Measurements from ENCODE around the gene ZNF625.

The ZNF625 gene

DNA sequence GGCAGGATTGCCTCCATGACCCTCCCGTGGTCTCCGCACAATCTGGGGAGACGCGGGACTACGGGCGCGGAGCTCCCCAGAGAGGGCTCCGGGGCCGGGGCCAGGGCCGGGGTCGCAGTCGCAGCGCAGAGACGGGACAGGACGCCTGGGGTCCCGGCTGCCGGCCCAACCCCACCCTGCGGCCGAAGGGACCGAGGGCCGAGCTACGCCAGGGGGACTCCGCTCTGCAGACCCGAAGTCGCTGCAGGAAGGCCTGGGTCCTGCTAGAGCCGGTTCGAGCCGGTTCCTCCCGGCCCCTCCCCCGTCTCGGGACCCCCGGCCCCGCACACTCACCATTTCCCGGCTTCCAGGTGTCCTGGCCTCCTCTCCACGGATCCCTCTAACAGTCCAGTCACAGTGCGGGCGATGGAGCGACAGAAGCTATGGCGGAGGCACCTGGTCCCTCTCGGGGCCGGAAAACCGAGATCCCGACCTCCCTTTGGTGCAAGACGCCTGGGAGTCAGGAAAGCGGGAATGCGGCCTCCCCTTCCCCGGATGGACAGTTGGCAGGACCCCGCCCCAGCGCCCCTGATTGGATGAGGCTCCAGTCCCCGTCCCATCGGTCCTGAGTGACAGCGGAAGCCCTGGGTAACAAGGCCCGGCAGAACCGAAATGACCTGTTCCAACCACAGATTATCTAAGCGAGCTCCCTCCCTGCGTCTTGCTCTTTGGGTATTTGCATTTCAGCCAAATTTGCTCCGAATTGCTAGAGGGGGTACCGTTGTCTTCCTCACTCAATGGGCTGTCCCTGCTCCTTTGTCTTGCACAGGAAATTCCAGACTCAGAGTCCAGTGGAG is at the start of gene ZNF625:
TSS of gene ZNF625 (minus strand) at position 512 of the 836 bp plus-strand sequence. CDS start at position 336, 176 bp downstream.
- in situ Hi-C loops (cut with MboI; ENCODE audit: low sequenced_read_pairs) = no loop called here

DNA sequence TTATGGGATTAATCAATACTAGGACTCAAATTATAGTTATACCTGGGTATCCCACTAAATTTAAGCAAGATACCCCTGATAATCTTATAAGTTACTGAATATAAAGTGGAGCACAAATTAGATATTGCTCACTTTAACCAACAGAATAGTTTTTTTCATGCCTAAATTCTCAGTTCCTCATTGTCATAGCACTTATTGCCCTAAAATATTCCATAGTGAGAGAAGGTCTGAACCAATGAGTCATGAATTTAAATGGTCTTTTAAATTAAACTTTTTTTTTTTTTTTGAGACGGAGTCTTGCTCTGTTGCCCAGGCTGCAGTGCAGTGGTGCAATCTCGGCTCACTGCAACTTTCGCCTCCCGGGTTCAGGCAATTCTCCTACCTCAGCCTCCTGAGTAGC is 48.8 kb upstream of the ZNF625 start:
- in situ Hi-C loops (cut with MboI; ENCODE audit: low sequenced_read_pairs) = no loop called here

DNA sequence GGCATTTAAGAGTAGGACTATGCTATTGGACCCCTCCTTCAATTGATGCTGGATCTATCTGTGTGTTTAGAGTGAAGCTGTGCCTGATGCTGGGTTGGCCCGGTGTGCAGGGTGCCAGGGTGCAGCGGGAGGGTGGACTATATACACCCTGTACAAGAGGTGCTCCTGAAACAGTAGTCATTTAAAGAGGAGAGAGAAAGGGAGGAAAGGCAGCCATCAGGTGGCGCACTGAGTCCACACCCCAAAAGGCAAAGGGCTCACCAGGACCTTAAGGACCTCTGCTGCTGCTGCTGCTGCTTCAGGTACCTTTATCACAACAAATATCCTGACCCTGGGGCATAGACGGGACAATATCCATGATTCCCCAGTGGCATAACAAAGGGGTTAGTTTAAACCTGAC is 45.7 kb upstream of the ZNF625 start:
- in situ Hi-C loops (cut with MboI; ENCODE audit: low sequenced_read_pairs) = no loop called here

DNA sequence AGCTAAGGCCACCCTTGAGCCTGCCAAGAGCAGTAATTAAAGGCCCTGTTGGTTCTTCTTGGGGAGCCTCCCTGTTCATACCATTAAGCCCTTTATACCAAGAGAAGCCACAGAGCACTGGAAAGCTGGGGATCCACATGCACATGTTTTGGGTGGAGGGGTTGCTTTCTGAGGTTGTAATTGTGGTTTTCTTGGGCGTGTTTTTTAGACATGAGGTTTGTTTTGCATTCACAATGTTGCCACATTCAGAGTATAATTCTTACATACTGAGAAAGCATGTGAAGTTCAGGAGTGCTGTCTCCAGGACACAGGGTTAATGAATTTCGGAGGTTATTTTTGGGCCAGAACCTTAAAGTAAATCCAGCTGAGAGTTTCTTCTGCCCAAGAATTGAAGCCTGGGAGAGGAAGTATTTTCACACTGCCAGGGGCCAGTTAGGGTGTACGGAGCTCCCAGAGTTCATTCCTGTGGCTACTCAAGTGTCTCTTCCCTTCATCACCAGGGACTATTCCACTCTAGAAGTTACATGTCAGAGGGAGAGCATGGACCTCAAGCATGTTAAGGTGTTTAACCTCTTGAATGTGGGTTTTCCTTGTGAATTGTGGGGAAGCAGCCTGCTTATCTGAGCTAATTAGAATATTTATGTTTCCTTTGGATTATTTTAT is 43.4 kb upstream of the ZNF625 start:
- in situ Hi-C loops (cut with MboI; ENCODE audit: low sequenced_read_pairs) = no loop called here

DNA sequence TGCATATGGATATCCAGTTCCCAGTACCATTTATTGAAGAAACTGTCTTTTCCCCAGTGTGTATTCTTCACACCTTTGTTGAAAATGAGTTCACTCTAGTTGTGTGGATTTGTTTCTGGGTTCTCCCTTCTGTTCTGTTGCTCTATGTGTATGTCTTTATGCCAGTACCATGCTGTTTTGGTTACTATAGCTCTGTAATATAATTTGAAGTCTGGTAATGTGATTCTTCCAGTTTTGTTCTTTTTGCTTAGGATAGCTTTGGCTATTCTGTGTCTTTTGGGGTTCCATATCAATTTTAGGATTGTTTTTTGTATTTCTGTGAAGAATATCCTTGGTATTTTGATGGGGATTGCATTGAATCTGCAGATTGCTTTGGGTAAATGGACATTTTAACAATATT is 41.6 kb upstream of the ZNF625 start:
- in situ Hi-C loops (cut with MboI; ENCODE audit: low sequenced_read_pairs) = no loop called here

DNA sequence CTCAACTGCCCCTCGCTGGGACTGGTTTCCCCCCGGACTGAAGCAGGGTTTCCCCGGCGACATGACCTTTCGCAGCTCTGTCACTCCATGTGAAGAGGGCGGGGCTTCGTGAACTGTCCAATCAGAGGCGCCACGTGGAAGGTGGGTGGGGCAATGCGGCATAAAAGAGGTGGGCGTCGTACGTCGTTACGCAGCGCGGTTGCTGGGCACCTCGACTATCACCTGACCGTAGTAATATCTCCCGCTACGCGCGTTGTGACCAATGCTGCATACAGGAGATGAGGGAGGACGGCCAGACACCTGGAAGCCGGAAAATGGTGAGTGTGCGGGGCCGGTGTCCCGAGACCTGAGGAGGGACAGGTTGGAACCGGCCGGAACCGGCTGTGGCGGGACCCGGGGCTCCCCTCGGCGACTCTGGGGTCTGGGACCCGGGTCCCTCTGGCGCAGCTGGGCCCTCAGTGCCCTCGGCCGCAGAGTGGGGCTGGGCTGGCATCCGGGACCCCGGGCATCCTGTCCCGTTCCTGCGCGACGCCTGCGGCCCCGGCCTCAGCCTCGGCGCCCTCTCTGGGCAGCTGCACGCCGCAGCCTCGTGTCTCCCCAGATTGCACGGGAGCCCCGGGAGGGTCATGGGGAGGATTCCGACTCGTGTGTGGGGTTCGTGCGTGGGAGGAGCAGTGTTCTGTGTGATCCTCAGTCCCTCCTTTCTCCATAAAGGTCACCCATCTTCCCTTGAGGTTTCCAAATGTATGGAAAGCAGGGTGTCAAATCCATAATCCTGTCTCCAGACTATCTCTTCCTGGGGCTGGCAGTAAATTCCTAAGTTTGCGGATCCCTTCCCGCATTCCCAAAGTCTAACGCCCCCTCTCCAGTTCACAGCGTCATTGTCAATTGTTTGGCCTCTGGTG is 38.5 kb upstream of the ZNF625 start:
- in situ Hi-C loops (cut with MboI; ENCODE audit: low sequenced_read_pairs) = no loop called here

DNA sequence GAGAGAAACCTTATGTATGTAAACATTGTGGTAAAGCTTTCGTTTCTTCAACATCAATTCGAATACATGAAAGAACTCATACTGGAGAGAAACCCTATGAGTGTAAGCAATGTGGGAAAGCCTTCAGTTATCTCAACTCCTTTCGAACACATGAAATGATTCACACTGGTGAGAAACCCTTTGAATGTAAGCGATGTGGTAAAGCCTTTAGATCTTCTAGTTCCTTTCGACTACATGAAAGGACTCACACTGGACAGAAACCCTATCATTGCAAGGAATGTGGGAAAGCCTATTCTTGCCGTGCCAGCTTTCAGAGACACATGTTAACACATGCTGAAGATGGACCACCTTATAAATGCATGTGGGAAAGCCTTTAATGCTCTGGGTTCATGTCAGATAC is 31.1 kb upstream of the ZNF625 start:
- in situ Hi-C loops (cut with MboI; ENCODE audit: low sequenced_read_pairs) = no loop called here

DNA sequence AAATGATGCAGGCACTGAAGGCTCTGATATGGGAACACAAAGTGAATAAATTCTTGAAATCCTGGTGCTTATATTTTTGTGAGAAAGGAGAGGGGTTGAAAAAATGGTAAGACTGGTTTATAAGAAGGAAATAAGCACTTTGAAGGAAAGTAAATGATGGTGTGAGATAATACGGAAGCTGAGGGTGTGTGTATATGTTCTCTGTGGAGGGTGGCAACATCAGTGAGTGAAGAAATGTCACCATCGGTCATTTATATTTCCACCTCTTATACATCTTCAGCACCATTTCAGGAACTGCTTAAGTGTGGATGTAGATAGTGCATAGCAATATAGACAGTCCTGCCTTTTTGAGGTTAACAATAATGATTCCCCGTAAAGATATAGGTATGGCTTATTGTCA is 23.8 kb upstream of the ZNF625 start:
- in situ Hi-C loops (cut with MboI; ENCODE audit: low sequenced_read_pairs) = no loop called here

DNA sequence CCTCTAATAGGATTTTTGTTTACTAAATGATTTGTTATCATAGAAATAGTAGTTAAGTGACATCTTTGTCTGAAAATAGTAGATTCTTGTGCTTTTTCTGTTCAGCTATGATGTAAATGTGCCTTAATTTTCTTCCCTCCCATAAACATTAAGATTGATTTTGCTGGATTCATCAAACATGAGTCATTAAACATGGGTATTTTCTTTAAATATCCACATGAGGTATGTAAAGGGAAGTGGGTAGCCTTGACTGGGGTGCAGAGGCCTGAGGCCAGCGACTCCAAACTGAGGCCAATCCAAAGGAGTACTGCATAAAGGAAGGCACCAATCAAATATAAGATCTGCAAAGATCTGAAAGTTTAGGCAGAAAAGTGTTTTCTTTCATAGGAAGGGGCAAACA is 10.1 kb upstream of the ZNF625 start:
- in situ Hi-C loops (cut with MboI; ENCODE audit: low sequenced_read_pairs) = no loop called here

DNA sequence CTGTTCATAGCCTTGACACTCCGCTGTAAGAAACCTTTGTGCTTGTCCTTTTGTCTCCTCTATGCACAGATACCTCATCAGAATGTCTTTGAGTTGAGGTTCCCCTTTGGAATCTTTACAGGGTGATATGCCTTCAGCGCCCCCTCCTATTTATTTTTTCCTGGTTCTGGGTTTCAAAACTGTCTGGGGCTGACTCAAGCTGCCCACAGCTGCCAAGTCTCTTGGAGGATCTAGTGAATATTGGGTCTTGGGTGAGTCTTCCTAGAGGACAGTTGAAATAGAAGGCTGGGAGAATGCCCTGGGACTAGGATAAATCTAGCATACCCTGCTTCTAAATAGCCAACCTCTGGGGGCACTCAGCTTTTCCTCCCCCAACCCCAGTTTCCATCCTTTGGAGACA is 7.3 kb upstream of the ZNF625 start:
- in situ Hi-C loops (cut with MboI; ENCODE audit: low sequenced_read_pairs) = no loop called here

DNA sequence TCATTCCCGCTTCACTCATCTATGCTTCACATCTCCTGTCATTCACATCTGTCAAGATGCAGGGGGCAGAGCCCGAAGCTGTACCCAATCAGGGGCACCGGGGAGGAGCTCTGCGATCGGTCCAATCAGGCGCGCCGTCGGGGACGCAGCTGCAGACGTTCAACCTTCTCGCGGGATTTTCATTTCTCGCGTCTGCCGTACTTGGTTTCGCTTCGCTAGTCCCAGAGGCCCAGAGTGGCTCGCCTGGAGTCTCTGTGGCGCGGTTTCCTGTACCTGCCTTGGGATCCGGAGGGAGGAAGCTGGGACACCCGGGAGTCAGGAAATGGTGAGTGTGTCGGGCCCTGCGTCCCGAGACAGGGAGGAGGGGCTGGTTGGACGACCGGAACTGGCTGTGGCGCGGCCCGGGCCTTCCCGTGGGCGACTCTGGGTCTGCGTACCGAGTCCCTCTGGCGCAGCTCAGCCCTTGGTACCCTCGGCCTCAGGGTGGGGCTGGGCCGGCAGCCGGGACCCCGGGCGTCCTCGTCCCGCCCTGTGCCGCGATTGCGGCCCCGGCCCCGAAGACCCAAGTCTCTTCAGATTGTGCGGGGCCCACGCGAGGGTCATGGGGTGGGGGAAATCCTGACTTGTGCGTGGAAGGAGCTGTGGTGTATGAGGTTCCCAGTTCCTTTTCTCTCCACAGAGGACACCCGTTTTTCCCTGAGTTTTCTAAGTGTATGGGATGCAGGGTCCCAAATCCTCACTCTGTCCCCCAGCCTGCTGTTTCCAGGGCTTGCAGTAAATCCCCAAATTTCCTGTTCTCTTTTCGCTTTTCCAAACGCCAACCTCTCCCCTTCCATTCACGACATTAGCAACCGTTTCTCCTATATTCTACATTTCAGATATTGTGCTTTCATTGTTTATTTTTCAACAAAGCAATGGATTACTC is 6.6 kb upstream of the ZNF625 start, which contains the start of gene ZNF136:
TSS of gene ZNF136 (plus strand) at position 215 of the 925 bp plus-strand sequence. CDS start at position 323, 108 bp downstream.
- in situ Hi-C loops (cut with MboI; ENCODE audit: low sequenced_read_pairs) = no loop called here

DNA sequence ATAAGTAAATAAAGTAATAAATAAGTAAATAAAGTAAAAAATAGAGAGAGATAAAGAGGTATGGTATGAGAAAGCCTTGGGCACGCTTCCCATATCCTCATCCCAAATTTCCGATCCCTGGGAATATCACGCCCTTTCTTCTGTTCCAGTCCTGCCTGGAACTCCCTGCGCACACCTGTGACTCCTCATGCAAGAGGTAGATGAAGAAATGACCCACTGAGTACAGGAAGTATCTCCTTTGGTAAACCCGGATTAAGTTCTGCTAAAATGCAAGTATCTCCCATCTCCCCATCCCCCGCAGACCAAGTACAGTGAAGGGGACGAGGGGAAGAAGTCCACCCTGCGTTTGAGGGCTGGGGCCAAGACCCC is 6.0 kb upstream of the ZNF625 start:
- in situ Hi-C loops (cut with MboI; ENCODE audit: low sequenced_read_pairs) = no loop called here

DNA sequence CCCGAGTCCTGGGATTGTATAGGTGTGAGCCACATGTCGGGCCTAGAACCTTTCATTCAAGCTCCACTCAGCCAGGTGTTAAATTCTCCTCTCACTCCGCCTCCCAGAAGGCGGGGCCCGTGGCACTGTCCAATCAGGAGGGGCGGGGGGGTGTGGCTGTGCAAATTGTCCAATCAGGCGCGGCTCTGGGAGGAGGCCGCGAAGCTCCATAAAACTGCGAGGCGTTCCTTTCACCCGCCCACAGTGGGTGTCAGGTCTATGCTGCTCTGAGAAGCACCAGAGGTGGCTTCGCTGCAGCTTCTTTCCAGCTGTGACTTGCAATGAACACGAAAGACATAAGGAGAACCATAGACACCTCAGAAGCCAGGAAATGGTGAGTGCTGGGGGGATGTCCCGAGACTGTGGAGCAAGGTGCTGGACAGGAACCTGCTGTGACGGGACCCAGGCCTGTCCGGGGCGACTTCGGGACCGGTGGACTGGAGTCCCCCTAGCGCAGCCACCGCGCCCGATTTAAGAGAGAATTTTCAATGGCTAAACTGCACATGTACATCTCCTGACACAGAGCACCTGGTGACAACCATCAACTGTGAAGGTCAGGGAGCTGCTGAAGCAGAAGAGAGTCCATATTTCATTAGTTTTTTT is 3.4 kb upstream of the ZNF625 start:
- in situ Hi-C loops (cut with MboI; ENCODE audit: low sequenced_read_pairs) = no loop called here

DNA sequence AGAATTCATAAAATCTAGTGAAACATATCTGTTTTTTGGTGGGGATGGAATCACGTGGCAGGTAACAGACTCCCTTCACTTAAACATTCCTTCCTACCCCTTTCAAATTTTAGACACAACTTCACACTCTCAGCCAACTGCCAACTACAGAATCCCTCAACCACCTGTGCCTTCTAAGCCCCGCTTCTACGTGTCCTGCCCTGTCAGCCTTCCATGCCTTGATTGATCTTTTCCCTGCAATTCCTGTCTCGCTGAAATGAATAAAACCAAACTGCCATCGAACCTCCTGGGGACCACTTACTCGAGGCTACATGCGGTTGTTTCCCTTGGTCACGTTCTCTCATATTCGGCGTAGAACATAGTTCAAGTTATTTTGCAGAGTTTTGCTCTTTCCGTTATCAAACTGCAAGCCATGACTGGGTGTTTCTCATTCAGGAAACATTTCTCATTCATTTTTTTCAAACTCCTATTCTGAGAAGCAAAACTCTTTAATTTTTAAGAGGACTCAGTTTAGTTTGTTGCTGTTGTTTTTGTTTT is 1.1 kb downstream of the ZNF625 start:
- in situ Hi-C loops (cut with MboI; ENCODE audit: low sequenced_read_pairs) = no loop called here

DNA sequence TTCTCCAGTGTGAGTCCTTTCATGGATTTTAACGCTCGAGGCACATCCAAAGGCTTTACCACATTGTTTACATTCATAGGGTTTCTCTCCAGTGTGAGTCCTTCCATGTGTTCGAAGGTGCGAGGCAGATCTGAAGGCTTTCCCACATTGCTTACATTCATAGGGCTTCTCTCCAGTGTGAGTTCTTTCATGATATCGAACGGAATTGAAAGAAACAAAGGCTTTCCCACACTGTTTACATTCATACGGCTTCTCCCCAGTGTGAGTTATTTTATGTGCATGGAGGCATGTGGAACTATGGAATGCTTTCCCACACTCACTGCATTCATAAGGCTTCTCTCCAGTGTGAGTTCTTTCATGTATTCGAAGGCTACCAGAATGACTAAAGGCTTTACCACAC is 11.2 kb downstream of the ZNF625 start:
- in situ Hi-C loops (cut with MboI; ENCODE audit: low sequenced_read_pairs) = no loop called here

DNA sequence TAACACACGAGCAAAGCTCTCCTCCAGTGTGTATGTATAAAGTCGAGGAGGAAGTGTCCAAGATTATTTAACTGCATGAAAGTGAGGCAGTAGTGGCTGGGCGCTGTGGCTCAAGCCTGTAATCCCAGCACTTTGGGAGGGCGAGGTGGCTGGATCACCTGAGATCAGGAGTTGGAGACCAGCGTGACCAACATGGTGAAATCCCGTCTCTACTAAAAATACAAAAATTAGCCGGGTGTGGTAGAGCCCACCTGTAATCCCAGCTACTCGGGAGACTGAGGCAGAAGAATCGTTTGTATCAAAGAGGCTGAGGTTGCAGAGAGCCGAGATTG is 15.2 kb downstream of the ZNF625 start:
- in situ Hi-C loops (cut with MboI; ENCODE audit: low sequenced_read_pairs) = no loop called here

DNA sequence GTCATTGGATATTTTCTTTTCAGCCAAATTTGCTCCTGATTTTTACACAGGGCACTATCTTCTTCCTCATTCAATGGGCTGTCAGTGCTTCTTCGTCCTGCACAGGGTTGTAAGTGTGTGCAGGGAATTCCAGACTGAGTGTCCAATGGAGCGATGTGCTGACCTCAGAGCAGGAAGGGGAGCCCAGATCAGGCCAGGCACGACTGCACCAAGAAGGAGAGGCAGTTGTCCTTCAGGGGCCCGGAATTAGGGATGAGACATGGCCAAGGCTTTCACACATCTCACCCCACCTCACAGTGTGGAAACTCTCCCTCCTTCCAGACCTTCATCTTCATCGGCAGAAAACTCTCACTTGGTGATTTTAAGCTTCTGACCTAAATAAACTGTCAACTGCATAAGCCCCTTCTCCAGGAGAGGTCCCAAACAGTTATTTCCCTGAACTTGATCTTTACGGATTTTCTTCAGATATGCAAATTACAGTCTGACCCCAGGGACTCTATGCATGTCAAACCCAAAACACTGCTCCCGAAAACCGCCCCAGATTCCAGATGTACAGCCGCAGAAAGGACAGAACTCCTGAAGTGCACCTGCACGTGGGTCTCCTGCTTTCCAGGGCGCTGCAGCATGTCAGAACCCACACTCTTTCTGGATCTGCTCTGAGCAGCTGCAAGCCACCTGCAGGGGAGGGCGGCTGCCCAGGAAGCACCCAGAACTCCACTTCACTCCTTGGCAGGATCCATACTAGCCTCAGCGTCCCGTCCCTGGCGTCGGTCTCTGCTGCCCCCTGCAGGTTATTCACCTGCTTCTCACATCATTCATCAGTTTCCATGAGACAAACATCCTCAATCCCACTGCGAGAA is 15.8 kb downstream of the ZNF625 start:
- in situ Hi-C loops (cut with MboI; ENCODE audit: low sequenced_read_pairs) = no loop called here

DNA sequence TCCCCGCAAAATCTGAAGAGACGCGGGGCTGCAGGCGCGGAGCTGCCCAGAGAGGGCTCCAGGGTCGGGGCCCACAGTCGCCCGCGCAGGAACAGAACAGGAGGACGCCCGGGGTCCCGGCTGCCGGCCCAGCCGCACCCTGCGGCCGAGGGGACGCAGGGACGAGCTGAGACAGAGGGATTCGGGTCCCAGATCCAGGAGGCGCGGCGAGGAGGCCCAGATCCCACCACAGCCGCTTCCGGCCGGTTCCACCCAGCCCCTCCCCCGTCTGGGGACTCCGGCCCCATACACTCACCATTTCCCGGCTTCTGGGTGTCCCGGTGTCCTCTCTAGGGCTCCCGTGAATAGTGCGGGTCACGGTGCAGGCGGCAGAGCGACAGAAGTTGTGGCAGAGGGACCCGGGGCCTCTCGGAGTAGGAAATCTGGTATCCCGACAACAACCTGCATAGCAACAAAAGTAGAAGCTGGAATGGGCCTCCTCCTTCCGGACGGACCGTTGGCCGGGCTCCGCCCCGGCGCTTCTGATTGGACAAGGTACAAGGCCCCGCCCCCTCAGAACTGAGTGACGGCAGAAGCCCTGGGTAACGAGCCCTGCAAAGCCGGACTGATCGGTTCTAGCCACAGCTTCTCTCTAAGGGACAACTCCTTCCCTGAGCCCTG is 16.5 kb downstream of the ZNF625 start, which contains the start of gene ZNF20:
TSS of gene ZNF20 (minus strand) at position 466 of the 660 bp plus-strand sequence. CDS start at position 298, 168 bp downstream.
- in situ Hi-C loops (cut with MboI; ENCODE audit: low sequenced_read_pairs) = no loop called here
